ENCODE data around the gene VPS72. TPM values are rescaled to one million over a fixed set of nuclear protein-coding genes. Genes with fewer than 3 reads are reported as not detected.
A peak's percentile ranks its signal among the peaks of the same experiment; 100 is the strongest.

VPS72 gene
- total RNA-seq, 4 donors from 2014 or later = 21.5 to 26.9 (median 24.4) TPM

DNA sequence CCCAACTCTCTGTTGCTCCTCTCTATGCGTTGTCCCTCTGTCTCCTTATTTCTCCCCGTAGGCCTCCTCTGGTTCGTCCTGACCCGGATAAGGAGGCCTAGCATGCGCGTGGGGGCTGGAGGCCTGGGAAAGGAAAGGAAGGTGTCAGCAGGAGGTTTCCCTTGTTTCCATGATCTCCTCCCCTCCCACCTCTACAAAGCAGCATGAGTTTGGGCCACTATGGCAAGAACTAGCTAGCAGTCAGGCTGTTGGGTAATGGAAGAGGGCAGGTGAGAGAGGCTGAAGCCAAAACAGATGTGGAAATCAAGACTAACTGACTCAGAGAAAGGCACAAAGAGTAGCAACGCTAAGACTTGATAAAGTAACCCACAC lies 42.9 kb downstream of the VPS72 start:
- no peak for TF ChIP-seq CTCF (IDR thresholded peaks at IDR 0.05)
- no peak for TF ChIP-seq POLR2A (IDR thresholded peaks at IDR 0.05)
- Histone ChIP-seq H3K4me1 (peaks cover 0 to 30% (median 0%) of the 10 kb centered on the region in 4 donors), H3K9me3 (no peaks in the 10 kb centered on the region), H3K4me3 (peak overlapping the region; percentile 72 to 88 (median 82)), H3K27me3 (no peaks in the 10 kb centered on the region), H3K27ac (peak overlapping the region; percentile 18 to 79 (median 66)), H3K36me3 (no peaks in the 10 kb centered on the region)
- DNase-seq = no peak

DNA sequence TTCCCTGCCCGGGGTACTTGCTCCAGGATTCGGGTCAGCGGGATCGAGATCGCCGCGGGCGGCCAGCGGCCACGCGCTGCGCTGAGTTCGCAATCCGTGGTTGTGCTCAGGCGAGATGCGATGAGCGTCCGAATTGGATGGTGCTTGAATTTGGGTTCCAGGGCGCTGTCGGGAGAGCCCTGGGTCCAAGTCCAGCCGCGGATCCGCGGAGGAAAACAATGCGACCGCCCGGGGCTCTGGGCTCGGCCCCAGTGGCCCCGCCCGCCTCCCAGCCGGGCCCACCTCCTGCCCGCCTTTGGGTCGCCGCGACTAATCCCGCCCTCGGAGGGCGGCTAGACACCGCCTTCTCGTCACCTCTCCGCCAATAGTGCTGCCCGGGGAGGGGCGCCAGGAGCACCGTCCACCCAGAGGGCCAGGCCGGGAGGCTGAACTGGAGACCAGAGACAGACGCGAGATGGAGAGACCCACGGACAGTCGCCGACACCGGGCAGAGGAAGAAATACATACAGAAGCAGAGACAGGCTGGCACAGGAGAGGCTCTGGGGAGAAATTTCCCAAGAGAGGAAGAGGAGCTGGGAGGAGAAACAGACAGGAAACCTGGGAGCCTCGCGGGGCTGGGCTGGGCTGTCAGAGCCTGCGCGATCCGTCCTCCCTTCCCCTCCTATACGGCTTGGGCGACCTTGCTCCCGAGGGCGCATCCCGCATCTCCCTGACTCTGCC lies 43.4 kb downstream of the VPS72 start, which contains the start of gene SEMA6C:
Gene SEMA6C (minus strand): TSS at position 220 of the 720 bp plus-strand sequence. CDS start 4,010 bp downstream, outside the sequence.
- Histone ChIP-seq H3K9me3 (no peaks in the 10 kb centered on the region), H3K4me3 (peak within 1 kb of the TSS; percentile 72 to 88 (median 82)), H3K27ac (peak within 1 kb of the TSS; percentile 32 to 79 (median 66)), H3K27me3 (no peaks in the 10 kb centered on the region), H3K36me3 (no peaks in the 10 kb centered on the region), H3K4me1 (peaks cover 0 to 30% (median 0%) of the 10 kb centered on the region in 4 donors)
- peak; percentile 88 to 96 (median 96) for DNase-seq
- TF ChIP-seq POLR2A (IDR thresholded peaks at IDR 0.05) (peak; percentile 60 to 83), CTCF (IDR thresholded peaks at IDR 0.05) (no peak)

DNA sequence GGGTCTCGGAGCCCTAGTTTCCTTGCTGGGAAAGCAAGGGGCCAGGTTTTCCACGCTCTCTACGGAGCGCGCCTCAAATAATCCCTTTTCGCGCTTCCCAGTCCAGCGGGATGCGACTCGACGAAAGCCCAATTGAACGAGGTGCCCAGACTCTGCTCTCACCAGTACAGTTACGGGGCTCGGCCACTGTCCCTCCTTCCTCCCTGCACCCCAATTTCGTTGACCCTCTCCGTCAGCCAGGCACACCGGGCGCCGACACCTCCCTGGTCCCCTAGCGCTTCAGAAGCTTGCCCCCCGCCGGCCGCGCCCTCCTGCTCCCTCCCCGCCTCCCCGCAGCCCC lies 44.0 kb downstream of the VPS72 start:
- TF ChIP-seq CTCF (IDR thresholded peaks at IDR 0.05) (no peak), POLR2A (IDR thresholded peaks at IDR 0.05) (no peak)
- Histone ChIP-seq H3K4me1 (peaks cover 0 to 30% (median 0%) of the 10 kb centered on the region in 4 donors), H3K27ac (peak overlapping the region; percentile 32 to 79 (median 66)), H3K4me3 (peak overlapping the region; percentile 72 to 88 (median 82)), H3K36me3 (no peaks in the 10 kb centered on the region), H3K9me3 (no peaks in the 10 kb centered on the region), H3K27me3 (no peaks in the 10 kb centered on the region)
- no peak for DNase-seq

- Histone ChIP-seq H3K4me1 (peaks cover 0 to 30% (median 0%) of the 10 kb centered on the region in 4 donors), H3K27me3 (no peaks in the 10 kb centered on the region), H3K36me3 (no peaks in the 10 kb centered on the region), H3K27ac (peak overlapping the region in 3 of 4 donors; percentile 14 to 72 (median 17)), H3K4me3 (peak overlapping the region; percentile 72 to 88 (median 82)), H3K9me3 (no peaks in the 10 kb centered on the region)
- peak in 1 of 3 donors; percentile 51 for DNase-seq
- TF ChIP-seq CTCF (IDR thresholded peaks at IDR 0.05) (no peak), POLR2A (IDR thresholded peaks at IDR 0.05) (no peak)
Measured at GRCh38 chr1:151145304-151146071, 44.5 kb downstream of the VPS72 start.

DNA sequence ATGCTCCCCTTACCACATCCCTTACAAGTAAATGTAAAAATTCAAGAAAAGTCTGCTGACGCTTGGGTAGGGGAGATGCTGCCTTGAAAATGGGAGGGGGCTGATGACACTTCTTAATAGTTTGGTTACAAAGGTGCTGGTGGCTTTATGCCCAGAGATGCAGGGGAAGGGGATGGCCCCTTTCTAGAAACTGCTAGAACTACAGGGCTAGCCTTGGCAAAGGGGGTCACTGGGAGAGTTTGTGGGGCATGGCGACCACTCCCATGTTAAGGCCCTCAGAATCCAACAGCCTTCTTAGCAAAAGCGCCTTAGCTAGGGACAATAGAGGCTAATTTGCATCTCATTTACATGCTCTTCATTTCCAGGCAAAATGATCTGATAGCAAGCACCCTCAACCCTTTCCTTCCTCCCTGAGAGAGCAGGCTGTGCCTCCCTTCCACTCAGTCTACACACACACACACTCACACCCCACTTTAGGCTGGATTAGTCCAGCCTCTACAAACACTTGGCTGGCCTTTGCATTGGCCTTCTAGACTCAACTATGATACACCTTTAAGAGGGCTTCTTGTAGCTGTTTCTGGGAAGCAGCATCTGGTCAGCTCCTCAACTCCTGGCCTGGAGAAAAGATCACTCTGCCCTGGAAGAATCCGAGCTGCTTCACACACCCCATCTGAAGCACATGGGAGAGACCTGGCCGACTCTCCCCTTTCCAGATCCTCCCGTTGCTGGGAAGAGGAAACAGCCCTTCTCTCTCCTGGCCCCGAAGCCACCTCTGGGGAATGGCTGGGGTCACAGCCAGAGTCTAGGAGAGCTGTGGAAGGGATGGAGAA lies 45.3 kb downstream of the VPS72 start:
- Histone ChIP-seq H3K4me3 (peak overlapping the region in 3 of 4 donors; percentile 72 to 88 (median 77)), H3K27ac (peak overlapping the region in 1 of 4 donors; percentile 17), H3K36me3 (no peaks in the 10 kb centered on the region), H3K9me3 (no peaks in the 10 kb centered on the region), H3K4me1 (peaks cover 0 to 30% (median 0%) of the 10 kb centered on the region in 4 donors), H3K27me3 (no peaks in the 10 kb centered on the region)
- no peak for TF ChIP-seq POLR2A (IDR thresholded peaks at IDR 0.05)
- TF ChIP-seq CTCF (IDR thresholded peaks at IDR 0.05) = no peak
- DNase-seq = no peak
